GM12864 (cell line): ENCODE measurements around the gene LYZ.

Experiments used
- DNase-seq: peaks from one replicate; pipeline ENCODE4 v3.0.0-alpha.2; 2011; ENCODE audit warnings: low read depth
- H3K4me3 ChIP-seq: 2 replicates; pipeline ENCODE4 v1.5.1; 2011; ENCODE audit warnings: mild to moderate bottlenecking, low read depth, low read length, control low read depth
- TF ChIP-seq, protein P1 (sequence below): IDR thresholded peaks from 2 replicates; pipeline ENCODE4 v1.5.1; 2011; ENCODE audit warnings: low read depth, mild to moderate bottlenecking, moderate library complexity, low read length, control low read depth, inconsistent platforms; ENCODE audit errors: missing control alignments

Gene LYZ

GRCh38 chr12:69321351-69321750 is 26.8 kb upstream of the LYZ start:
- TF ChIP-seq, protein P1, sequence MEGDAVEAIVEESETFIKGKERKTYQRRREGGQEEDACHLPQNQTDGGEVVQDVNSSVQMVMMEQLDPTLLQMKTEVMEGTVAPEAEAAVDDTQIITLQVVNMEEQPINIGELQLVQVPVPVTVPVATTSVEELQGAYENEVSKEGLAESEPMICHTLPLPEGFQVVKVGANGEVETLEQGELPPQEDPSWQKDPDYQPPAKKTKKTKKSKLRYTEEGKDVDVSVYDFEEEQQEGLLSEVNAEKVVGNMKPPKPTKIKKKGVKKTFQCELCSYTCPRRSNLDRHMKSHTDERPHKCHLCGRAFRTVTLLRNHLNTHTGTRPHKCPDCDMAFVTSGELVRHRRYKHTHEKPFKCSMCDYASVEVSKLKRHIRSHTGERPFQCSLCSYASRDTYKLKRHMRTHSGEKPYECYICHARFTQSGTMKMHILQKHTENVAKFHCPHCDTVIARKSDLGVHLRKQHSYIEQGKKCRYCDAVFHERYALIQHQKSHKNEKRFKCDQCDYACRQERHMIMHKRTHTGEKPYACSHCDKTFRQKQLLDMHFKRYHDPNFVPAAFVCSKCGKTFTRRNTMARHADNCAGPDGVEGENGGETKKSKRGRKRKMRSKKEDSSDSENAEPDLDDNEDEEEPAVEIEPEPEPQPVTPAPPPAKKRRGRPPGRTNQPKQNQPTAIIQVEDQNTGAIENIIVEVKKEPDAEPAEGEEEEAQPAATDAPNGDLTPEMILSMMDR: no peak
- H3K4me3 ChIP-seq: no peak overlapping the region
- DNase-seq: no peak

- TF ChIP-seq, protein P1: no peak
- no peak overlapping the region for H3K4me3 ChIP-seq
- no peak for DNase-seq
Observed at GRCh38 chr12:69324797-69325466, 23.2 kb upstream of the LYZ start.

GRCh38 chr12:69328426-69328825 is 19.8 kb upstream of the LYZ start:
- no peak for DNase-seq
- TF ChIP-seq, protein P1: no peak
- no peak overlapping the region for H3K4me3 ChIP-seq

- DNase-seq: no peak
- peak overlapping the region; percentile 4; the same call in 1 of the 2 replicates for H3K4me3 ChIP-seq
- TF ChIP-seq, protein P1: no peak
Observed at GRCh38 chr12:69329669-69330428, 18.3 kb upstream of the LYZ start.

DNA sequence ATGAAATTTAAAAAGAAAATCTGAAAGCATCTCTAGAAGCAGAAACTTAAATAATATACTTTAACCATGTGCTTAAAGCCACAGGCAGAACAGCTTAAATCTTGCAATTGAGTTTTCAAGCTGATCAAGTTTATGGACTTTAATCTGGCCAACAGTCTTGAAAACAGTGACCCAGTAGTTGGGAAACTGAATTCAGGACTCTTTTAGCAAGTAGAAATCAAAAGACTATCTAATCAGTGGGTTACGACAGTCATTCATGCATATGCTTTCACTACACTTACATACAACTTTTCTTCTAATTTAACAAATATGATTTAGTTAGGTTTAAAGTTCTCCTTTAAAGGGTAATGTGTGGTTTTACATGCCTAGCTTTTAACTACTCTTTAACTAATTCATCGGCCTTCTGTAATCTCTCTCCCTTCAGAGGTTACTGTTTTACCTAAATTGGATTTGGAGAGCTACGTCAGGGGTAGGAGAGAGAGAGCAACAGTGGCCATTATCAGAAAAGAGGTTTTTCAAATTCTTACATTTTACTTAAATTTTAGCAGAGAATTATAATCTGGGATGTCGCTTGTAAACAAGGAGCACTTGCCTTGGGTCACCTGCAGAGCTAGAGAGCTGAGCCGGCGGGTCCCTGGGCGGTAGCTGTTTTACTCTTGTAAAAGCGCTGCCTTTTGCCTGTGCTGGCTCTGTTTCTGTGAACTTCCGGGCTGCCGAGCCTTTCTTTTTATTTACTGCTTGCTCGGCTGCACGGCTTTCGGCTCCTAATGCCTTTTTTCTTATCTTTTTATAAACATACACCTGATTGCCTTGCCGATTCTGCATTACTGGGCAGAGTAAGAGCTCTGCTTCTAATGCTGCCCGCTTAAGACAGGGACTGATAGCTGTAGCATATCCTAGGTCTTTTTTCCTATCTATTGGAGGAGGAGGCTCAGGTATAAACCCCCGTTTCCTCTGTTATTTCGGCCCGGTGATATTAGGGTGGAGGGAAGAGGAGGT is 17.4 kb upstream of the LYZ start:
- H3K4me3 ChIP-seq: peak overlapping the region; percentile 46
- TF ChIP-seq, protein P1: no peak
- peak; percentile 18 for DNase-seq

DNA sequence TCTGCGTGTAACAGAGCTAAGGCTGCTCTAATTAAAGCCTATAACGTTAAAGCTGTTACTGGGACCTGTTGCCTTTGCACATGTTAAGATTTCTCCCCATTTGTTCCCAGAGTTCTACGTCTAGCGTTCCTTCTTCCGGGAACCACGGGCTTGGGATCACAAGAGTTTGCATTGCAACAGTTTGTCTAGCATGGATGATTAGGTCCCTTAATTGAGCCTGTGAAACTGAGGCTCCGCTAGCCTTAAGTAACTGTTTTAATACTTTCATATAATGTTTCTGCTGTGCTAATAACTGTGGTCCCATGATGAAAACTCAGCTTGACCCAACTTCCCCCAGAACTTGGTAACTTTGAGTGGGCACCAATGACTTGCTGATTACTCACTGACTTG is 16.7 kb upstream of the LYZ start:
- DNase-seq: no peak
- H3K4me3 ChIP-seq: peak overlapping the region; percentile 46
- TF ChIP-seq, protein P1: no peak
